Upper lobe of right lung (tissue), 1 donor: ENCODE data around the gene ARHGAP22. TPM values are rescaled to one million over a fixed set of nuclear protein-coding genes. Genes with fewer than 3 reads are reported as not detected.

Source experiments
- ATAC-seq: fragments of 200-7000 bp; cut with Tn5 transposase; one replicate; pipeline ENCODE4 v1.9.1; 2020; ENCODE audit warnings: mild to moderate bottlenecking, moderate library complexity
- DNase-seq: peaks from one replicate; pipeline ENCODE4 v3.0.0-alpha.2; 2020
- H3K27ac ChIP-seq: fragments of 200-600 bp; one replicate; pipeline ENCODE4 v1.8.0; 2022
- H3K27me3 ChIP-seq: fragments of 200-600 bp; one replicate; pipeline ENCODE4 v1.8.0; 2022; ENCODE audit warnings: mild to moderate bottlenecking
- H3K36me3 ChIP-seq: fragments of 200-600 bp; one replicate; pipeline ENCODE4 v1.8.0; 2022
- H3K4me1 ChIP-seq: fragments of 200-600 bp; one replicate; pipeline ENCODE4 v1.8.0; 2022
- H3K4me3 ChIP-seq: fragments of 200-600 bp; one replicate; pipeline ENCODE4 v1.8.0; 2022; ENCODE audit warnings: mild to moderate bottlenecking
- H3K9me3 ChIP-seq: fragments of 200-600 bp; one replicate; pipeline ENCODE4 v1.8.0; 2022
- CTCF ChIP-seq: fragments of 200-600 bp; IDR thresholded peaks from one replicate; pipeline ENCODE4 v1.8.0; 2022; ENCODE audit warnings: antibody characterized with exemption
- intact Hi-C: fragments of 100-400 bp; cut with DNase I; formaldehyde crosslinking; loops from one replicate; pipeline ENCODE4 v1.11.0; 2022
- total RNA-seq: library from RNA; stranded (reverse); fragmentation: NEBNext Ultra II Directional; extraction: Animal tissue kit (Norgen Biotek cat#: 25700); gene quantifications from one replicate; pipeline ENCODE4 v1.2.1, GENCODE V29; 2021
- donor health status: DM: no; HTN: yes; CAD: no; lungs with severe emphysema.

ARHGAP22 gene
- total RNA-seq, 1 donor from 2014 or later: 6.8 TPM

GRCh38 chr10:48623009-48623408 lies 18.1 kb upstream of the ARHGAP22 start:
- Histone ChIP-seq H3K9me3 (no peaks in the 10 kb centered on the region), H3K4me3 (no peak overlapping the region), H3K4me1 (no peaks in the 10 kb centered on the region), H3K27ac (no peak overlapping the region), H3K27me3 (no peaks in the 10 kb centered on the region), H3K36me3 (no peaks in the 10 kb centered on the region)
- ATAC-seq (no peak), DNase-seq (no peak)
- intact Hi-C loops: no loop called here
- no peak for TF ChIP-seq CTCF

- no peak for TF ChIP-seq CTCF
- Histone ChIP-seq H3K27me3 (no peaks in the 10 kb centered on the region), H3K4me3 (no peak overlapping the region), H3K4me1 (no peaks in the 10 kb centered on the region), H3K27ac (no peak overlapping the region), H3K9me3 (no peaks in the 10 kb centered on the region), H3K36me3 (no peaks in the 10 kb centered on the region)
- intact Hi-C loops: no loop called here
- DNase-seq: no peak
- ATAC-seq: no peak
Measured at GRCh38 chr10:48620719-48621118, 15.8 kb upstream of the ARHGAP22 start.

GRCh38 chr10:48616436-48616835 lies 11.6 kb upstream of the ARHGAP22 start:
- Histone ChIP-seq H3K9me3 (no peaks in the 10 kb centered on the region), H3K4me1 (no peaks in the 10 kb centered on the region), H3K36me3 (no peaks in the 10 kb centered on the region), H3K27me3 (no peaks in the 10 kb centered on the region), H3K4me3 (no peak overlapping the region), H3K27ac (no peak overlapping the region)
- ATAC-seq: no peak
- no peak for DNase-seq
- TF ChIP-seq CTCF: no peak
- intact Hi-C loops: no loop called here

- Histone ChIP-seq H3K27ac (no peak overlapping the region), H3K4me1 (no peaks in the 10 kb centered on the region), H3K27me3 (no peaks in the 10 kb centered on the region), H3K36me3 (no peaks in the 10 kb centered on the region), H3K4me3 (no peak overlapping the region), H3K9me3 (no peaks in the 10 kb centered on the region)
- intact Hi-C loops: no loop called here
- no peak for DNase-seq
- peak; percentile 31 for TF ChIP-seq CTCF
- no peak for ATAC-seq
Measured at GRCh38 chr10:48614481-48615390, 9.9 kb upstream of the ARHGAP22 start.

GRCh38 chr10:48613016-48613415 lies 8.1 kb upstream of the ARHGAP22 start:
- DNase-seq (no peak), ATAC-seq (no peak)
- Histone ChIP-seq H3K4me1 (no peaks in the 10 kb centered on the region), H3K9me3 (no peaks in the 10 kb centered on the region), H3K4me3 (no peak overlapping the region), H3K27ac (no peak overlapping the region), H3K36me3 (no peaks in the 10 kb centered on the region), H3K27me3 (no peaks in the 10 kb centered on the region)
- intact Hi-C loops: no loop called here
- no peak for TF ChIP-seq CTCF
